Activated CD8-positive, alpha-beta memory T cell treated with anti-CD3 and anti-CD28 coated beads, Interleukin-2, amount 50 U/mL, for 24 hours (primary cell): Measurements from ENCODE around the gene RHOA.
"Not testable (repeated sequence)": the region's sequence is repeated elsewhere in the genome, so short reads cannot be mapped to it uniquely, and the experiment has no call there.

Source experiments
- DNase-seq: peaks from one replicate; pipeline ENCODE4 v3.0.0-alpha.2; 2020; ENCODE audit errors: extremely low read depth

RHOA gene

DNA sequence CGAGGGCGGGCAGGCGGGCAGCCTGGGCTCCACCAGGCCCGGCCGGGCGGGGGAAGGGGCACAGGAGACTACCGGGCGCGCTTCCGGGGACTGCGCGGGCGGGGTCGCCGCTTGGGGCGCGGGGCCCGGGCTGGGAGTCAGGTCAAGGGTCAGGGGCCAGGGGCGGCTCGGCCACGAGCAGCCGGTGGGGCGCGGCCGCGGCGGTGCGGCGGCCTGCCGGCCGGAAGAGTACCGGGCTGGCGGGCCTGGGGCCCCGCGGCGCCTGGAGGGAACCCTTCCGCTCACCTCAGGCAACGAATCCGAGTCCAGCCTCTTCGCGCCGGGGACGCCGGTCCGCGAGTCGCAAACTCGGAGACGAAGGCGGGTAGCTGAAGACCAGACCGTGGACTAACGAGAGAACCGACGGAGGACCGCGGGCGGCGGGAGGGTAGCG is 225 bp downstream of the RHOA start:
- DNase-seq = no peak

DNA sequence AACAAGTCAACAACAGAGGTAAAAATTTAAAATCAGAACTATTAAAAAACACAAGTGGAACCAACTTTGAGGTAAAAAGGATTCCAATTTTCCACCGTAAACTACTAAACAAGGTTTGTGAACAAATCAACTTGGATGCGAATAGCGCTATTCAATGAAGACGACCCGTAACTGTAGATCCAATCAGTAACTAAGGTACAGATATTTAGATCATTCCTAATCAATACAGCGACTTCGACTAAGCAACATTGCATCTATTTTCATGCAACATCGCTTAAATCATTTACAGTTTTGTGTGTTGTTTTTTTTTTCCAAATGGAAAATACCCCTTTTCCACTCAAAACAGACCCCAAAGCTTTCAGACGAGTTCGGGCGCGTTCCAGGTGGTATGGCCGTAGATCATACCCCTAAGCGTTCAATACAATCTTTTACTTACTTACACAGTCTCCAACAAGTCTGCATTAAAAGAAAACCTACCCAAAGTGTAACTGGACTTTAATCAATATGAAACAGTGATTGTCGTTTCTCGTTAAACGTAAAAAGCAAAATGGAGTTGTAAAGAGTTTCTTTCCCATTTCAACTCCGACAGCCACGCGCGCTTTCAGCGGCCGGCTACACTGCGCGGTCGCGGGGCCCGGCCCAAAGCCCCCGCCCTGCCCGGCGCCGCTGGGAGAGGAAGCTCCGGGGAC is 786 bp downstream of the RHOA start:
- DNase-seq = no peak

DNA sequence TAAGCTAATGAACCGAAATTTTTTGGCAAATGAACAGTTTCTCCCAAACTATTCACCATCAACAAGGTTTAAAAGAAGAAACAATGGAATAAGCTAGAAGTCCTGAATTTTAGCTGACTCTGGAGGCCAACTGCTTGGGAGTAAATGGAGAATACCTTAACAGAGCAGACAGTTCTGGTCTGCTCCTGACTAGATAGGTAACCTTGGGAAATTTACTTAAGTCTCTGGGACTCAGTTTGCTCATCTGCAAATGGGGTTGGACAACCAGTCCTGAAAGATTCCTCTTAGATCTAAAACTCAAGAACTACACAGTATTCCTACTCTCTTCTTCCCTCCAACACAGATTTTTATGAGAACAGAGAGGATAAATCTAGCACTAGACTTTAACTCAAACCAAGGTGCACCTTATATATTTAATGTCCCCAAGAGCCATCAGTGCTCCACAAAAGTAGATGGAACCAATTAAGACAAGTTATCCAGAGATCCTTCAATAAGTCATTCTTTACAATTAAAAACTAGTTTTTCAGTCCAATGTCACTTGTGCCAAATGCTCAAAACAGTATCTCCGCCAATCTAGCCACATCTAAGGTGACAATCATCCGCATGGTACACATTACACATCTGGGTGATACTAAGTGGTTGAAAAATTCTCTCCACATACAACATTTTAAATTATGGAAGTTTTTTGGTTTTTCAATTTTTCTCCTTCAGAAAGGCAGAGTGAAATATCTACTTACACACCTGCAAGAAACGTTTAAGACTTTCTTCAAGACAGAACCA is 1.5 kb downstream of the RHOA start:
- DNase-seq = no peak

DNA sequence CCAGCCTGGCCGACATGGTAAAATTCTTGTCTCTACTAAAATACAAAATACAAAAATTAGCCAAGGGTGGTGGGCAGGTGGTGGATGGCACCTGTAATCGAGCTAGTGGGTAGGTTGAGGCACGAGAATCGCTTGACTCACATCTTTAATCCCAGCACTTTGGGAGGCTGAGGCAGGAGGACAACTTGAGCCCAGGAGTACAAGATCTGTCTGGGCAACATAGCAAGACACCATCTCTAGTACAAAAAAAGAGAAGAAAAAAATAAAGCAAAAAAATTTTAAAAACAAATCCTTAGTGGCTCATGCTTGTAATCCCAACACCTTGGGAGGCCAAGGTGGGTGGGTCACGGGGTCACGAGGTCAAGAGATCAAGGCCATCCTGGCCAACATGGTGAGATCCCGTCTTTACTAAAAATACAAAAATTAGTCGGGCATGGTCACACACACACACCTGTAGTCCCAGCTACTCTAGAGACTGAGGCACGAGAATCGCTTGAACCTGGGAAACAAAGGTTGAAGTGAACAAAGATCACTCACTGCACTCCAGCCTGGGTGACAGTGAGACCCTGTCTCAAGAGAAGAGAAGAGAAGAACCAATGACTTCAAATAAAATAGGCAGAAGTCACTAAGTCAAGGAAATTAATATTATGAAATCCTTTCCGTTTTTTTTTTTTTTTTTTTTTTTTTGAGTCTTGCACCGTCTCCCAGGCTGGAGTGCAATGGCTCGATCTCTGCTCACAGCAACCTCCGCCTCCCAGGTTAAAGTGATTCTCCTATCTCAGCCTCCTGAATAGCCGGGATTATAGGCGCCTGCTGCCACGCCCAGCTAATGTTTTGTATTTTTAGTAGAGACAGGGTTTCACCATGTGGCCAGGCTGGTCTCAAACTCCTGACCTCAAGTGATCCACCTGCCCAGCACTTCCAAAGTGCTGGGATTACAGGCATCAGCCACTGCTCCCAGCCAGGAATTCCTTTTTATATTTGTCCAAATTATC is 4.9 kb downstream of the RHOA start:
- no peak for DNase-seq

DNA sequence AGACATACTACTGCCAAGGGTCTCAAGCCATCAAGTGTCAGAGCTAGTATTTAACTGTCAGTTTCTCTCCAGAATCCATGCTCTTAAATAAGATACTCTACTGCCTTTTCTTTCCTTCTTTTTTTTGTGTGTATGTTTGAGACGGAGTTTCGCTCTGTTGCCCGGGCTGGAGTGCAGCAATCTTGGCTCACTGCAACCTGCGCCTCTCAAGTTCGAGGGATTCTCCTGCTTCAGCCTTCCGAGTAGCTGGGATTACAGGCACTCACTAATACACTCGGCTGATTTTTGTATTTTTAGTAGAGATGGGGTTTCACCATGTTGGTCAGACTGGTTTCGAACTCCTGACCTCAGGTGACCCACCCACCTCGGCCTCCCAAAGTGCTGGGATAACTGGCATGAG is 6.2 kb downstream of the RHOA start:
- not testable (repeated sequence) for DNase-seq

DNA sequence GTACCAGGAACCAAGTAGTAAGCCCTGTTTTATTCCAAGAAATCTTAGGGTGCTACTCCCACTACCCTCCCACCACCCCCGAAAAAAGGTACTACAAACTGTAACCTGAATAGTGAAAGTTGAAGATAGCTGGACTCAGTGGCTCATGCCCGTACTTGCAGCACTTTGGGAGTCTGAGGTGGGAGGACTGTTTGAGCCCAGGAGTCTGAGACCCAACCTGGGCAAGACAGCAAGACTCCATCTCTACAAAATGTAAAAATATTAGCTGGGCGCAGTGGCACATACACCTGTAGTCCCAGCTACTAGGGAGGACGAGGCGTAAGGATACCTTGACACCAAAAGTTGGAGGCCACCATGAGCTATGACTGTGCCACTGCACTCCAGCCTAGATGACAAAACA is 7.9 kb downstream of the RHOA start:
- DNase-seq = no peak

DNA sequence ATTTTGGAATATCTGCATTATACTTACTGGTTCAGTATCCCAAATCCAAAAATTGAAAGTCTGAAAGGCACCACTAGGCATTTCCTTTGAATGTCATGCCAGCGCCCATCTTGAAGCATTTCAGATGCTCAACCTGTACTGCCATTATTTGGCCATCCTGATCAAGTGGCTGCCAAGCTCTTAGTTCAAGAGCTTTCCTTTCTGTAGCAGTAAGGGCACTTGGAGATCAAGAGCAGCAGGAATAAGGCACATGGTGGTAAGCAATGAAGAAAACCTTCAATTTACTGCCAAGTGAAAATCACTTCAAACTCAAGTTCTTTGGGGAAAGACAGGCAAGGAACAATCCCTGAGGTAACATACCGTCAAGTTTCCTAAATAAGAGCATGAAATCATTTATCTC is 10.0 kb downstream of the RHOA start:
- no peak for DNase-seq

DNA sequence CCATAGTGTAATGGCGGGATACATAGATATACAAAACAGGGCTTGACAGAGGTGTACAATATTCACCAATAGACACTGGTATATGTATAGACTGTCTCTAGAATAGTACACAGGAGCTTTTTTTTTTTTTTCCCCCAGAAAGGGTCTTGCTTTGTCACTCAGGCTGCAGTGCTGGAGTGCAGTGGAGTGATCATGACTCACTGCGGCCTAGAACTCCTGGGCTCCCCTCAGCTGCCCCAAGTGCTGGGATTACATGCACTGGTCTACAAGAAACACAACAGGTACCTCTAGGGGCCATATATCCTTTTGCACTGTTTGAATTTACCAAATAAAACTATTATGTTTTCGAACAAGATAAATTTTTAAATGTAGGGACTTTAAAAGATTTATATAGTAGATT is 12.3 kb downstream of the RHOA start:
- DNase-seq = no peak

DNA sequence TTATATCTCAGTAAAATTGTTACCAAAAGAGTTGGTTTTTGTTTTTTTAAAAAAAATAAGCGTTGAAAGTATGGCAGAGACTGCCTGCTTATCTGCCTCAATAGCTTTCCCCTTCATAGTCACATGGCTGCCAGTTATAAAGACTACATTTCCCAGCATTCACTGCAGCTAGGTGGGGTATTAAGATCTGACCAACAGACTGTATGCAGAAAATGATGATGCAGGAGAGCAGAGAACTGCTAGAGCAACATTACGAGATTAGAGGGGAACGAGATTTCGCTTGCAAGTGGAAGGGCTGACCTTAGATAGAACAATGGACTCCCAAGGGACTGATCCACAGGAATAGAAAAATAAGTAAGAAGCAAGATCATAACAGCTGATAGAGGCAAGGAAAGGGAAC is 14.3 kb downstream of the RHOA start:
- DNase-seq = no peak

DNA sequence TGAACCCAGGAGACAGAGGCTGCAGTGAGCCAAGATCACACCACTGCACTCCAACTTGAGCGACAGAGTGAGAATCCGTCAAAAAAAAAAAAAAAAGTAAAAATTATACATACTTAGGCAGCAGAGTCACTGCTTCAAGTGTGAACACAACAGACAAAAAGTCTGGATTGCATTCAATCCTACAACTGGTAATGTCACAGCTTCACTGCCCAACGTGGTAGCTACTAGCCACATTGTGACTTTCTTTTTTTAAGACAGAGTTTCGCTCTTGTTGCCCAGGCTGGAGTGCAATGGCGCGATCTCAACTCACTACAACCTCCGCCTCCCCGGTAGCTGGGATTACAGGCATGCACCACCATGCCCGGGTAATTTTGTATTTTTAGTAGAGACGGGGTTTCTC is 20.5 kb downstream of the RHOA start:
- not testable (repeated sequence) for DNase-seq

DNA sequence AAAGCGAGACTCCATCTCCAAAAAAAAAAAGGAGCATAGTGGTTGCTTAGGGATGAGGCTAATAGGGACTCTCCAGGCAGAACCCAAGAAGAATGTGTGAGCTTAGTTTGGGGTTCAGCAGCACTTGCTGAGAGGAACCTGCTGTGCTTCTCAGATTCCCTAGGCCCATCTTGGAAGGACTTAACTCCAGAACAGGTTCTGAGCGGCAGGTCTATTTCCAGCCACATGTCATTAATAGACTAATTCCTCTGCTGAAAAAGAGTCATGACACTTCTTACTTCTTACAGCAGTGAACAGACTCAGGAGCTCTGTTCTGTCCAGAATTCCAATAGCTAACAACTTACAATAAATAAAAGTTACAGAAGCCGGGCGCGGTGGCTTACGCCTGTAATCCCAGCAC is 22.5 kb downstream of the RHOA start:
- DNase-seq = no peak

DNA sequence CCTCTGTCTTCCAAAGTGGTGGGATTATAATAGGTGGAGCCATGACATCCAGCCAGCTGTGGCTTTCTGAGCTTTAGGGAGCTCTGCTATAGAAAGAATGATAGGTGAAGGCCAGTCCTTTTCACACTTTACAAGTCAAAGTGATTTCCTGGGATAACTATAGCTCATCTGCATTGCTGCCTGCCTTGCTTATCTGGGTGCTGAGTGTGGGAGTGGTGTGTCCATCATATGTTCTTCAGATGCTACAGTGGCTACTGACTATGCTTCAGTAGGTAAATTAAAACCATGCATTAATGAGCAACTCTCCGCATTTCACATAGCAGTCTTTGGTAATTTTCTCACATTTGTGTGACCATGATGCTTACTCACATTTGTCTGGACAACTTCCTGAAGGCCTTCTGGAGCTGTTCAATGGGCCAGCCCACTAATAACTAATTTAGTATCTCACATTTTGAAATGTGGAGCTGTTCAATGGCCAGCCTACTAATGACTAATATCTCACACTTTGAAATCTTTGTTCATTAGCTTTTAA is 23.4 kb downstream of the RHOA start:
- DNase-seq = no peak

DNA sequence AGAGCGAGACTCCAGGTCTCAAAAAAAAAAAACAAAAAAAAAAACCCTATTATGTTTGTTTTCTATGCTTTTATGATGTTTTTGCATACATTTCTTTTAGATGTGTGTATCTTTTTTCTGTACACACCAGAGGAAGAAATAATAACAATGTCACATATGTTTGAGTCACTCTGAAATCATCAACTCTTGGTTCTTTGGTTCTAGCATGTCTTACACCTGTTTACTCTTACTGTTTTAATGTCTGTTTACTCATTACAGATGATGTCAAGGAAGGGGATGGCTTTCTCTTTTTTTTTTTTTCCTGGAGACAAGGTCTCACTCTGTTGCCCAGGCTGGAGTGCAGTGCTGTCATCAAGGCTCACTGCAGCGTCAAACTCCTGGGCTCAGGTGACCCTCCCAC is 24.1 kb downstream of the RHOA start:
- no peak for DNase-seq

DNA sequence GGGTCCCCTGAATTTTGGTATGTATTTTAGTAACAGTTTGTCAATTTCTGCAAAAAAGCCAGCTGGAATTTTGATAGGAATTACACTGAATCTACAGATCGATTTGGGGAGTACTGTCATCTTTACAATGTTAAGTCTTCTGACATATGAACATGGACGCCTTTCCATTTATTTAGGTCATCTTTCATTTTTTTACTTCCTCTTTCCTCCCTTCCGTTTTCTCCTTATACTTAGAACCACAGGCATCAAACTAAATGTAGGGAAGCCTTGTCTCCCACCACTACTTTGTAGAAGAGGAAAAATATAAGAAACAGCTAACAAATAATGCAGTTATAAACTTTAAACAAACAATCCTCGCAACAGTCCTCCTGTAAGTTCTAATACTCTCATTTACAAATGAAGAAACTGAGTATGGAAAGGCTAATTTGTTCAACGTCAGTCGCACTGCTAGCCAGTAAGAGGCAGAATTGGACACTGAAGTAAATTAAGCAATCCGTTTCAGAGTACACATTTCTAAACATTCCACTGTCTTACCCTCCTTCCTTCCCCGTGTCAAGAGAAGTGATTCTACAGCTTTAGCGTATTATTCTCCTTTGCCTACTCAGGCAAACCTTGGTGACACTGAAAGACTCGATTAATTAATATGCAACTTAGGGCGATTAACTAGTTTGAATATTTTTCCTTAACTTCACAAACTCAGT is 25.6 kb downstream of the RHOA start:
- no peak for DNase-seq

DNA sequence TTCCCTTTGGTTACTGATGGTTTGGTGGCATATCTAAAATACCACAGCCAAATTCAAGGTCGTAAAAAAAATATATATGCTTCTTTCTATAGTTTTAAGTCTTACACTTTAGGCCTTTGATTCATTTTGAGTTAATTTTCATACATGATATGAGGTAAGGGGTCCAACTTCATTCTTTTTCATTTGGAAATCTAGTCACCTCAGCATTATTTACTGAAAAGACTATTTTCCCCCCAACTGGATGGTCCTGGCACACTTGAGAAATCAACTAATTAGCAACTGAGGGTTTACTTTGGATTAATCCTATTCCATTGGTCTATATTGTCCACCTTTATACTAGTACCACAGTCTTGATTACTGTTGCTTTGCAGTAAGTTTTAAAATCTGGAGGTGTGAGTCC is 26.2 kb downstream of the RHOA start:
- no peak for DNase-seq

DNA sequence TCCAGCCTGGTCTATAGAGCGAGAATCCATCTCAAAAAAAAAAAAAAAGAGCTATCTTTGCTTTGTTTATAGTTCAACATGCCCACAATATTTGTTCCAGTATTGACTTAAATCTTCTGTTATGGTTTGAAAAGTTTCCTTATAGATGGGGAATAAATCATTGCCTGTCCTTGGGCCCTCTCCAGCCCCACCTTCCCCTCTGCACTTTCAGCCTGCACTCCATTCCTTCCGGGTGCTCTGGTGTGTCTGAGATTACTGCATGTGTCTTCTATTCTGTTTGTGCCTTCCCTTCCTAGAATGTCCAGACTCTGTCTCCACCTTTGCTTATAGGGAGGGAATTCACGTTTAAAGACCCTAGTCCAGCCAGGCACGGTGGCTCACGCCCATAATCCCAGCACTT is 28.4 kb downstream of the RHOA start:
- DNase-seq = no peak

DNA sequence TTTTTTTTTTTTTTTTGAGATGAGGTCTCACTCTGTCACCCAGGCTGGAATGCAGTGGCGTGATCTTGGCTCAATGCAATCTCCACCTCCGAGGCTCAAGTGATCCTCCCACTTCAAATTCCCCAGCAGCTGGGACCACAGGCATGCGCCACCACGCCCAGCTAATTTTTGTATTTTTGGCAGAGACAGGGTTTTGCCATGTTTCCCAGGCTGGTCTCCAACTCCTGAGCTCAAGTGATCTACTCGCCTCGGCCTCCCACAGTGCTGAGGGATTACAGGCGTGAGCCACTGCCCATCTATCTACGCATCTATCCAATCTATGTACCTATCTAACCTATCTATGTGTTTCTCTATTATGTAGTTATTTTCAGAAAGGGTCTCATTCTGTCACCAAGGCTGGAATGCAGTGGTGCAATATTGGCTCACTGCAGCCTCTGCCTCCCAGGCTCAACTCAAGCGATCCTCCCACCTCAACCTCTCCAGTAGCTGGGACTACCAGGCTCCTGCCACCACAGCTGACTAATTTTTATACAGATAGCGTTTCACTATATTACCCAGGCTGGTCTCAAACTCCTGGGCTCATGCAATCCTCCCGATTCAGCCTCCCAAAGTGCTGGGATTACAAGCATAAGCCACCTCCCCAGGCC is 33.4 kb downstream of the RHOA start:
- DNase-seq = no peak

DNA sequence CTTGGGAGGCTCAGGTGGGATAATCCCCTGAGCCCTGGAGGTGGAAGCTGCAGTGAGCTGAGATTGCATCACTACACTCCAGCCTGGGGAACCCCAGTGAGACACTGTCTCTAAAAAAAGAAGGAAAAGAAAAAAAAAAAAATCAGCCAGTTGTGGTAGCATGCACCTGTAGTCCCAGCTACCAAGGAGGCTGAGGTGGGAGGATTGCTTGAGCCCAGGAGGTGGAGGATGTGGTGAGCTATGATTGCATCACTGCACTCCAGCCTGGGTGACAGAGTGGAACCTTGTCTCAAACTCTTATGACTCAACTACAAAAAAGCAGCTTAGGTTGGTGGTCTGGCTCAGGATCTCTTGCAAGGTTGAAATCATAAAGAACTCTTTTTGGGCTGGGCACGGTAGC is 34.3 kb downstream of the RHOA start:
- no peak for DNase-seq

DNA sequence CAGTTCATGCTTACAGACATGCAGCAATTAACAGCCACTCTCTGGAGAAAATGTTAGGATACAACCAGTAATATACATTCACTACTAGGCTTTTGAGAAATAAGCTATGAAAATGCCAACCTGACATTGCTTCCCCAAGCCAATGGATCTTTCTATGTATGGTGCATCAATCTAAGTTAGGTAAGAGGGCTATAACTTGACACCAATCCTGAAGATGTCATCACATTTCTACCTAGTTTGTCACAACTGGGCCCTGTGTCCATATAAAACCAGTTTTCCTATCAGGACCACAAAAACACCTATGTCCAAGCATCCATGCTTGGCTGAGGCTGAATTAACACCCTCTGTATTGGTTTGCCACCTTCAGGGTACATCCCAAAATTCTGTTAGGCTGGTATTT is 39.8 kb downstream of the RHOA start:
- no peak for DNase-seq

DNA sequence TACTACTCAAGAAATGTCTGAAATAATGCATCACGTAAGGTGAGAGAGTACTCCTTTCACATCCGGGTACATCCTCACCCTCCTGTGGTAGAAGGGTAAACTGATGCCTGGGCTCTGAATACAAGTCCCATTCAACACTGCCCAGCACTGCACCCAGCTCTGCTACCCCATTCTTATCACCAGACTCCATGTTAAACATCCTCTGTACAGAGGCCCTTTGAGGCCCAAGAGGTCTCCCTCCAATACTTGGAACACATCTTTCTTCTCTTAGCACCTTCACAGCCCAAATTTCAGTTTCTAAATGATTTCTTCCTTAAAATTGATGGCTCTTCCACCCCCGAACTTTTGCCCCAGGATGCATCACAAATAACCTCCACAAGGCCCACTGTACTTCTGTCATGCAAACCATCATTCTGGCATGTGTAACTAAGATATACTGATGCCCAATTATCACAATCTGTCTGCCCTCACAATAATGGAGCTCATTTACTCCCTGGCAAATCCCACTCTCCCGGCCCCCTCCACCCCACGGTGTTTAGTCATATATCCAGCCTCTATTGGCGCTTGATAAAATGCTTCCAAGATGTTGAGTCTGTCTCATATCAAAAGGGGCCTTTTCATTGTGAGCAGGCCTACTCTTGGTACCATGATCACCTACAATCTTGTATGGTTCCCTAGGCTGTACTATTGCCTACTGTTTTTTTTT is 41.0 kb downstream of the RHOA start:
- no peak for DNase-seq
